H1 (cell line): ENCODE measurements around the gene C2orf76. TPM values are rescaled to one million over a fixed set of nuclear protein-coding genes. Genes with fewer than 3 reads are reported as not detected.

Source experiments
- CEBPB ChIP-seq: IDR thresholded peaks from 2 replicates; pipeline ENCODE4 v1.6.1; 2012; ENCODE audit warnings: low read depth, low read length
- GTF2F1 ChIP-seq: IDR thresholded peaks from 2 replicates; pipeline ENCODE4 v1.6.1; 2012; ENCODE audit warnings: low read depth, low read length, improper control_type of control experiment, borderline replicate concordance
- KDM5A ChIP-seq: fragments of 200-600 bp; IDR thresholded peaks from 2 replicates; pipeline ENCODE4 v1.7.1; 2012; ENCODE audit warnings: mild to moderate bottlenecking, low read length, inconsistent platforms, mixed read lengths
- SP2 ChIP-seq: IDR thresholded peaks from 2 replicates; pipeline ENCODE4 v1.6.1; 2012; ENCODE audit warnings: mild to moderate bottlenecking, low read length, inconsistent platforms
- TAF7 ChIP-seq: optimal IDR thresholded peaks from 2 replicates; pipeline ENCODE3; 2011; ENCODE audit warnings: low read depth, mild to moderate bottlenecking, inconsistent platforms, low read length, moderate library complexity, borderline replicate concordance
- TBP ChIP-seq: IDR thresholded peaks from 2 replicates; pipeline ENCODE4 v1.6.1; 2011; ENCODE audit warnings: low read depth, low read length, improper control_type of control experiment
- polyA plus RNA-seq, 7 experiments: library from polyadenylated mRNA; depleted of rRNA in 3 of 7; stranded (reverse) in 5 of 7; unstranded in 2 of 7; fragments of >200 nt in 5 of 7; fragments of 200-250 nt in 2 of 7; gene quantifications; 1 replicate in 5 of 7; 2 replicates in 1 of 7; 4 replicates in 1 of 7; pipeline versions ENCODE4 v1.2.1 to v1.2.3, GENCODE V29; 2011 to 2013; ENCODE audit warnings: missing spikeins in 2 of 7, mixed read lengths in 2 of 7
- total RNA-seq: library from RNA; stranded (reverse); fragmentation: NEBNext Ultra II Directional; extraction: Animal tissue kit (Norgen Biotek cat#: 25700); gene quantifications from 2 replicates; pipeline ENCODE4 v1.2.1, GENCODE V29; 2021

The C2orf76 gene
- total and polyA plus RNA-seq, 2 of the 8 experiments (the other 6 are each of a cell fraction or from before 2014, with no cell fraction given), result 4.4 to 5.0 TPM

GRCh38 chr2:119307419-119308140, 59.1 kb downstream of the C2orf76 start (continued):
- TF ChIP-seq SP2 (no peak), TAF7 (no peak), CEBPB (no peak), KDM5A (no peak), GTF2F1 (no peak), TBP (no peak)
